Stimulated activated CD8-positive, alpha-beta memory T cell treated with anti-CD3 and anti-CD28 coated beads, Interleukin-4, amount 100 ng/mL, for 4 hours (primary cell): ENCODE measurements around the gene CSAD.

Source experiments
- DNase-seq, 2 donors: peaks; one replicate each; pipeline ENCODE4 v3.0.0-alpha.2; 2020; ENCODE audit warnings: low read depth in 2 of 2, low spot score in 1 of 2

Gene CSAD

DNA sequence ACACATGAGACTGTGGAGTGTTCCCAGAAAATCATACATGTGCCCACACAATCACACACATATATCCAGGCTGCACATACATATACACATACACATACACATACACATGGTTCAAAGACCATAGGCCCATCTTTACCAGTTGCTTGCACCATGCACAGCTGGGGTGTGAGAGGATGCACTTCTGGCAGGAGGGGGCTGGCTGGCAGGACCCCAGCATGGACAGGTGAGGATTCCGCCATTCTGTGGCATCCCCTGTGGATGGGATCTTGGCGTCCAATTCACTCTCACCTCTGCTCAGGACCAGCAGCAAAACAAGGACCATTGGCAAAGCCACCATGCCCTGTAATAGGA lies 19.4 kb upstream of the CSAD start:
- DNase-seq = no peak

DNA sequence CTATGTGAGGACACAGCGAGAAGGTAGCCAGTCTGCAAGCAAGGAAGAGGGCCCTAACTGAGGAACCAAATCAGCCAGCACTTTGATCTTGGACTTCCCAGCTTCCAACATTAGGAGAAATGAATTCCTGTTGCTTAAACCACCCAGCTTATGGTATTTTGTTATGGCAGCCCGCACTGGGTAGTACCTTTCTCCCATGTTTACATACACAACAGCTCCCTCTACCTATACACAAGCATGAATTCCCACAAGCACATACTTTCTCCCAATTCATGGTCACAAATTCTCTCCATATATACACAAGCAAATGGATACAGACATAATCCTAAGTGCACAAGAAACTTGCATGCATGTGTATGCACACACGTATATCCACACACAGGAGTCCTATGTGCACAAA lies 19.0 kb upstream of the CSAD start:
- DNase-seq = no peak

DNA sequence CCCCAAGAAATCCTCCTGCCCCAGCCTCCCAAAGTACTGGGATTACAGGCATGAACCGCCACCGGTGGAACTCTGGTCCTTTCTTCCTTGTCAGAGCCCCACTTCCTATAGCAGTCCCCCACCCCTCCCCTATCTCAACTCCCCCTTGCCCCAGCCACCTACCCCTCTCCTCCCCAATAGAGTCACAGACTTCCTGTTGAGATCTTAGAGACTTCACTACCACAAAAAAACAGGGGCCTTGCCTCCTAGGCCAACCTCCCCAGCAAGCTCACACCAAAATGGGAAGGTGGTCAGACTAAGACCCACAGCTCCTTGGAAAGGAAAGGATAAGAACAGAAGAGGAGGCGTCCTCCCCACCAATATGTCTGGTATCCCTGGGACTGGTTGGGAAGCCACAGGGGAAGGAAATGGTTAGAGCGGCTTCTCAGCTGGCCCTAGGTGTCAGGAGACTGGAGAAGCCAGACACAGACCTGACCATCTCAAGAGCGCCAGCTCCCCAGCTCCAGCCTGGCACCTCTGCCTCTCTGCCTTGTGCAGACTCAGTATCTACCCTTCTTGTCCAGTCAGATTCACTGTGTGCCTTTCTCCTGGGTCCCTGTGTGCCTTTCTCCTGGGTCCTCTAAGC lies 17.9 kb upstream of the CSAD start:
- DNase-seq = no peak

DNA sequence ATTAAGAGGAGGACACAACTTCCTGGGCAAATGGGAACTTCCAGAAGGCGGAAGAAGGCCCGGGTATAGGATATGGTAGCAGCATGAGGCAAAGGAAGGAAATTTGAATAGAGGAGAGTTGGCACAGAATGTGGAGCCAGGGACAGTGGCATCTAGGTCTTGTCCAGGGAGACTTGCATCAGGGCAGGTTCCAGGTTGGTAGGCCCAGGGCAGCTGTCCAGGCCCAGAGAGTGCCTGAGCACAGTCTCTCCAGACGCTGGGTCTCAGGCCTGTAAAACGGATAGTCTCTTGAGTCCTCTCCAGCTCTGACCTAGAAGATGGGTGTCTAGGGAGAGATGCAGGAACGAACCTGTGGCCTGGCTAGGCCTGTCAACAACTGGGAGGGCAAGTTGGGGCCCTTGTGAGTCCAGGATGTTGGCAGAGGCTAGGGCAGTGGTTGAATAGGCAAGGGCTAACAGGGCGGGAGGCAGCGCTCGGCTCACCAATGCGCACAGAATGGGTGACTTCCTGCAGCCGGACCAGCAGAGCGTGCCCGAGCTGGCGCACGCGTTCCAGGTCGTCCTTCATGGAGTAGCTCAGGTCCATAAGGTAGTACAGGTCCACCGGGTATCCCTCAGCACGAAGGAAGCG lies 16.4 kb upstream of the CSAD start:
- DNase-seq = no peak

DNA sequence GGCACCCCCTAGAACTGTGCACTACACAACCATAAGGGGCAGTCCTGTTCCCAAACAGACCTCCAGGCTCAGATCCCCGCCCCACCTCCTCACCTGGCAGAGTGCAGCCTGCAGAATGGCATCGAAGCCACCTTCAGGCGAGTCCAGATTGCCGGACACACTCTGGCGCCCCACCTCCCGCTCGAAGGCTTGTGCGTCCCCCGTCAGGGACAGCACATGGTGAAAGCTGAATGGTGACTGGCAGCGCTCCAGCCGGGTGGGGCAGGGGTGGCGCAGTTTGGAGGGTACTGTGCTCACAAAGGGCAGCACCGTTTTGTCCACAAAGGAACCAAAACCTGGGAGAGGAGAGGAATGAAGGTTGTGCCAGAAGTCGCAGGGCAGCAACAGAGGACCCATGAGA lies 15.8 kb upstream of the CSAD start:
- DNase-seq = no peak

DNA sequence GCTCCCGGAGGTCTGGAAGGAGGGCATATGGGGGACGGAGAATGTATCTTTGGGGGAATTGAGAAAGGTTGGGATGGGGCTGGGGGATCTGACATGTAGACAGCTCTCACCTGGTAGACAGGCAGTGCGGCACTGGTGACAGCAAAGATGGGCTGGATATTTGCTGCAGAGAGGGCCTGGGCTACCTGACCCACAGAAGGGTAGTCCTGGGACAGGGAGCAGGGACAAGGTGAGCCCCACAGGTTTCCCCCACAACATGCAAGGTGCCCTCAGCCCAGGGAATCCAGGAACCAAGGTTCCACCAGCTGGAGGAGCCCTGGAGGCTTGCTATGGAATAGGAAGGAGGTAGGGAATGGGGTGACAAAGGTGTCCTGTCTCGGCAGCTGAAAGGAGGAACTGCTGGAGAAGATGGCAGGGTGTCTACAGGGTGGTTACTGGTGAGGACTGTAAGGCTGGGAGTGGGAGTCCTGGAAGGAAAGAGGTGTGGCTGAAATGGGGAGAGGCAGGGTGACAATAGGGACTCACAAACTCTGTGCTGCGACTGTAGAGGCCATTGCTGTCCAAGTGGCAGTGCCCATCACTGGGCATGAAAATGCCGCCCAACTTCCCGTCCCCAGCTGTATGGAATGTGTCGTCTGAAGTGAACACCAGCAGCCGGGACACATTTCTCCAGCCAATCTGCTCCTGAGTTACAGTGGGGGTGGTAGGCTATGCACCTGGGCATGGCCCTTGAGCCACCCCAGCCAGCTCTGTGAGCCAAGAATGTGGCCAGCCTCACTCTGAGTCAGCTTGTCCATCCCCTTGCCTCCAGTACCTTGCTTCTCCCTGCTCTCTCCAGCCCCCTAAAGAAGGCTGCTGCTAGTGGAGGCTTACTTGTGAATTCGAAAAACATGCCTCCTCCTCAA lies 15.0 kb upstream of the CSAD start:
- no peak for DNase-seq

DNA sequence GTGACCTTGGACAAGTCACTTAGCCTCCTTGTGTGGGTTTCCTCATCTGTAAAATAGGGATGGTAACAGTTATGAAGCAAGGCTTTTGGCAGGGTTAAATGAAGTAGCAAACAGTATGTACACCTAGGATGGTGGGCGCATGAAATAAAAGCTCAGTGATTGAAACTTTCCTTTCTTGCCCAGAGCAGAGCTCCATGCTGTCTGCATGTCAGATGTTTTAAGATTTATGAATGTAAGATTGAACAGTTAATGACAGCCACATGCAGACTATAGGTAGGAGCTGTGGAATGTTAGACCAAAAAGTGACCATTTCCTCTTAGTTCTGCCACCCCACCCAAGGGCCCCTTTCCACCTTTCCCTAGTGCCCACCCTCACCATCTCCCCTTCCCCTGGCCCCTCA lies 14.2 kb upstream of the CSAD start:
- DNase-seq = no peak

DNA sequence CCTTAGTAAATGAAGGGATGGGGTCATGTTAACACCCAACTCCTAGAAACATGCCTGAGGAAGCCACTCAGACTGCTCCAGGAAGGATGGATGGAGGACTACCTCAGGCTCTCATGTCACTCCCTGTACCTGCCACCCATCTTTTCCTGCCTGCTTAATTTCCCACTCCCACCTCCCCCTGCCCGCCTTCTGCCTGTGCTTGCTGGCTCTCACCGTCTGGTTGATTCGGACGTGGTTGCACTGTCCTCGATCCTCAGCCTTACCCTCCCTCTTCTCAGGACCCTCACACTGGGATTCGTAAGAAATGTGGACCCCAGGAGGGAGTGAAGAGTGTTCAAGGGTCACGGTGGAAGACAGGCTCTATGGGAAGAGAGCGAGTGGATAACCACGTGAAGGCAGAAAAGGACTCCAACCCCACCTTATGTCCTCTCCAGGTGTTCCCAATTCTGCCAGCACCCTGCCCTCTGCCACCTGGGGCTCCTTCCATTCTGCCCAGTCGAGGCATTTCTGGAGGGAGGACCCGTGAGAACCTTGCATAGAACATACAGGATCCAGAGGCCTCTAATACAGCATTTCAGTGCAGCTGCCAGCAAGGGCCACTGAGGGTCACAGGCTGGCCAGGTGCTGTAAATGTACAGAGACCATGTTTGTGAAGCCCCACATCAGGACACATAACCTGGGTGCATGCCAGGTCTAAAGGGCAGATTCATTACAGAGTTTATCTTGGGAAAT lies 13.4 kb upstream of the CSAD start:
- no peak for DNase-seq

DNA sequence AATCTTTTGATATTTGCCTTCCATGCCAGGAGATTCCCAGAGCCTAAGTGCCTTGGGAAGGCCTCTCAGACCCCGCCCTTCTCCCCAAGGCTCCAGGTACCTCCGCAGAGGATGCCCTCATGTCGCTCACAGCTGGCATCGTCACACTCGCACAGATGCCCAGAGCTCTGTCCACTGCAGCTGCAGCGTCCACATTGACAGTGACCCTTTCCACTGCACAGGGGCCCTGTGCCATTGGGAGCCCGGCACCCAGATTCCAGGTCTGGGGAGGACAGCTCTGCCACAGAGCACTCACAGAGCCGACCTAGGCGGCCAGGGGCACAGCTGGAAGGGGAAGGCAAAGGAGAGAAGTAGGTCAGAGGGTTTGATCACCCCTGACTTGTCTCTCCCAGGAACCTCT lies 12.3 kb upstream of the CSAD start:
- no peak for DNase-seq

DNA sequence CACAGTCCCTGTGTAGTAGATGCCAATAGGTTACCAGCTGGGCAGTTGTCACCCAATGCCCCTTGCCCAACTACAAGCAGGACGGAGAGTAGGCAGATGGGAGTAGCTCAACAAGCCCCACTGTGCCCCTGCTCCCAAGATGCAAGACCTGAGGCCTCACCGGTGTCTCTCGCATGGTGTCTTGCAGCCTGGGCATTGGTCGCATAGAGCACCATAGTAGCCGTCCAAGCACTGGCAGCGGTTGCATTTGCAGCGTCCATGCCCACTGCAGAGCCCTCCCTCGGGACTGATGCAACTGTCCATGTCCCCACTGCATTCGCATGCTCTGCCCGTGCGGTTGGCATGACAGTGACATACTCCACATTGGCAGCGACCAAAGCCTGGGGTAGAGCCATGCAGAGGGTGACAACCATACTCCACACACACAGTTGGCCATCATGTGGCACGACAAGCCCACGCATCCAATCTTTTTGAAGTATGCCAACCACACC lies 11.9 kb upstream of the CSAD start:
- no peak for DNase-seq

DNA sequence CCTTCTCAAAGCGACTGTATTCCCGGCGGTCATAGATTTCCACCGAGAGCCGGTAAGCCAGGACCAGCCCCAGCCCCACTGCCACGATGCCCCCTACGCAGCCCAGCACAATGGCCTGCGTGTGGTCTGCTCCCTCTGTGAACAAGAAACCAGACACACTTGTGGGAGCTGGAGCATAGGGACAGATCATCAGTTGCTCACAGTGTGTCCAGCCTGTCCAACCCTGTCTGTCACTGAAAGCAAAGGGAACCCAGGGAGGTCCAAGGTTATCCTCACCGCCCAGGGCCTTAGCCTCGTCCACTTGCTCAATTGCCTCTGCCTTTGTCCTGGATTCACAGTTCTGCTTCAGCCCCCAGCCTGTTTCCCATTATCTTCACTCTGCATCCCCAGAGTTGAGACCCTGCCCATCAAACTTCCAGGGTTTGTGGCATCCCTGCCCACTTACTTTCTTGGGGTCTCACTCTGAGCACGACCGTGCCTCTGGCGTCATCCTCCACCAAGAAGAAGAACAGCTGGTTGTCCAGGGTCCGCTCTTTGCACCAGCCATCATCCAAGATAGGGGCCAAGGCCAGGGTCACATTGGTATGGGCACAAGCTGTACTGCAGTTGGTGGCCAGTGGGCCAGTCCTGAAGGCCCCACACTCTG lies 11.3 kb upstream of the CSAD start:
- DNase-seq = no peak

DNA sequence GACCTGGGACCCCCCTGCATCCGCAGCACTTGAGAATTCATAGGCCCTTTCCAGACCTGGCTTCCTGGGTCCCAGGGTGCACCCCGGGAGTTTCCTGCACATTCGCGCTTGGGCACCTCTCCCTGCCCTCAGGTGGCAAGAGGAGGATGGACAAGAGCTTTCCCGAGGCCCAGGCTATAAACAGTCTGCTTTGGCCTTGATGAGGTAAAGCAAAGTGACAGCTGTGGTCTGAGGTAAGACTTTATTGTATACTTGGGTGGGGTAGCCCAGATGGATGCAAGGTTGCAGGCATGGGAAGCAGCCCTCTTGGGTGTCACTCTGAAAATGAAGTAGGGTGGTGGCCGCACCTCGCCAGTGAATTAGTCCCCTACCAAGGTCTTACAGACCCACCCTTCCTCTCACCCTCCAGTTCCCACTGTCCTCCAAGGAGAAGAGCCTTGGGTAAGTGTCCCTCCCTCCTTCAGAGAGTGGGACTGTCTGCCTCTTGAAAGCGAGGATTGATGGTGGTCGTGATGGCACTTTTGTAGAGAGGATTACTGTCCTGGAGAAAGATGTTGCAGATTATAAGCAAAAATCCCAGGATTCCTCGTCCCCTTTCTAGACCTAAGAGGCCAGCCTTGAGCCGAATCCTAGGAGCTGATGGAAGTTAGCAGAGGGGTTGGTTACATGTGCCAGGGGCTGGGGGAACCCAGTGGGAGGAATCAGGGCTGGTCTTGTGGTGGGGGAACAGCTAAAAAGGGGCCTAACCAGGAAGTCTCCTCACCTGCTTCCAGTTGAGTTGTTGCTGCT lies 10.6 kb upstream of the CSAD start:
- DNase-seq = no peak

DNA sequence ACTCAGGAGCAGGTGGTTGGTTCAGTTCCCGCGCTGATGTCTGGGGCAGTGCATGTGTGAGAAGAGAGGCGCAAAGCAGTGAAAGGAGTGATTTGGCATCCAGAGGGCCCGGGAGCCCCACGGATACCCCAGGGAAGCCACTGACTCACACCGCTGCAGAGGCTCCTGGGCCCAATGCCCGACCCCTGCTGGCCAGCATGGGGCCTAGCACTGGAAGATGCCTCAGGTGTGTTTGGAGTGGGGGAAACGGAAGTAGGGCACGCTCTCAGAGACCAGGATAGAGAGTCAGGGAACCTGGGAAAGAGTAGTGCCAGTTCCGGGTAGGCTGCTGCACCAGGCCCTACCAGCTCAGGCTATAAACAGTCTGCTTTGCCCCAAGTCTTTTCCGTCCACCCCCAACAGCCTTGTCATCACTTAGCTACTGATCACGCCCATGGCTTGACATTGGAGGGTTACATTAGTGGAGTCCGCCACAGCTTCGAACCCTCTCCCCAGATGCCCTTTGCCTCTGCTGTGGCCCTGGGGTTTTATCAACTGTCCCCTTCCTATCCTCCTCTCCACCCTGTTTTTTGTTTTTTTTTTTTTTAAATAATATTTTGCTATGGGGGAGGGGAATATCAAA lies 9.5 kb upstream of the CSAD start:
- no peak for DNase-seq

DNA sequence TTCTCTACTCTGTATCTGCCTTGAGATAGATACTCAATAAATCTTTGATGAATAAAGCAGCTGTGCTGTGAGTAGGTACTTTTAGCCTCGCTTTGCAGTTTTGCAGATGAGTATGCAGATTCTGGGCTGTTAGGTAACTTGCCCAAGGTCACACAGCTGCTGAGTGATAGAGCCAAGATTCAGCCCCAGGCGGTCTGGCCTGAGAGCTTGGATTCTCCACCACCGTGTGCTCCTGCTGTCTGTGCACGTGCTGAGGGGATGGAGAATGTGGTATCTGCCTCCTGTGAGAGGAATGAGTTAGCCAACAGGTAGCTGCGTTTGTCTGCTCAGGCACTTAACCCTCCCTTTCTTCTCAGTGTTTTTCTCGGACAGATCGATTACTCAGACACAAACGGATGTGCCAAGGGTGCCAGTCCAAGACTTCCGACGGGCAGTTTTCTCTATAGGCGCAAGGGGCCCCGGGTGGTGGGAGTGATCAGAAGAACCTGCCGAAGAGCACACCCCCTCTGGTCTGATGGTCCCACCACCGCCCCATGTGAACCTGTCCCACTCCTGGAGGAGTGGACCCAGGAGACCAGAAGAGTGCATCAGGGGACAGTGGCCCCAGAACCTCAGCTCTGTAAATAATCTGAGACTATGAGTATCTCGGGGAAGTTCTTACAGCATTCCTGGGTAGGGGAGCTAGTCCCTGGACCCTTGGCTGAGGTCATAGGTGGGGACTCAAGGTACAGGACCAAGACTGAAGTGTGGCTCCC lies 6.6 kb upstream of the CSAD start:
- DNase-seq = no peak

DNA sequence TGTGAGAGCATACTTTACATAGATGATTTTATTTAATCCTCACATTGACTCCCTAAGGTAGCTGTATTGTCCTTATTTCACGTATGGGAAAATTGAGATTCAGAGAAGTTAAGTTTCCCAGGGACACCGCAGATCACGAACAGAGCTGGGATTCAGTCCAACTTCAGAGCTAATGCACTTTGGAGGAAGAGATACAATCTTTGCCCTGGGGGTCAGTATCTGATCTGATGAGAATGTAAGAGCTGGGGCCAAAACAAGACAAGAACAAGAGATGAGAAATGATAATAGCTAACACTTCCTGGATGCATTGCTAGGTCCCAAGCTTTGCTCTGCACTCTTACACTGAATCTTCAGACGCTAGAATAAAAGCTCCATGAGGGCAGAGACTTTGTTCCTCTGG lies 6.0 kb upstream of the CSAD start:
- DNase-seq = no peak

DNA sequence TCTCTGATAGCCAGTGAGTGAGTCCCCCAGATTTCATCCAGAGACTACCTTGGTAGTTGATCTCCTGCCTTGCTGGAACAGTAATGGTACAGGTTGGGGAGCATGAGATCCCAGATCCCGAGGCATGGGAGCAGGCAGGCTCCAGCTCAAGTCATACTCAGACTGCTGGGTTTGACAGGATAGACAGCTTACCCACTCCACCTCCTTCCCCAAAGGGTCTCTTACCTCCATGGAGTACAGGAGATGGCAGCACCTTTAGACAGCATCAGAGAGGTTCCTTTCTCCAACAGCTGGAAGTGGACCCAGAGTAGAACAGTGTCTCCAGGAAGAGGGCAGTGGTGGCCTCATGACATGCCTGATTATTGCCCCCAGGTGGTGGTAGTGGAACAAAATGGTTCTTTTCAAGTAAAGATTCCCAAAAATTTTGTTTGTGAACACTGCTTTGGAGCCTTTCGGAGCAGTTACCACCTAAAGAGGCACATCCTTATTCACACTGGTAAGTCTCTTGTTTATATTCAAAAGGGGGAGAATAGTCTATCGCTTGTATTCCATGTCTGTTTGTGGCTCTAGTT lies 4.9 kb upstream of the CSAD start:
- no peak for DNase-seq

DNA sequence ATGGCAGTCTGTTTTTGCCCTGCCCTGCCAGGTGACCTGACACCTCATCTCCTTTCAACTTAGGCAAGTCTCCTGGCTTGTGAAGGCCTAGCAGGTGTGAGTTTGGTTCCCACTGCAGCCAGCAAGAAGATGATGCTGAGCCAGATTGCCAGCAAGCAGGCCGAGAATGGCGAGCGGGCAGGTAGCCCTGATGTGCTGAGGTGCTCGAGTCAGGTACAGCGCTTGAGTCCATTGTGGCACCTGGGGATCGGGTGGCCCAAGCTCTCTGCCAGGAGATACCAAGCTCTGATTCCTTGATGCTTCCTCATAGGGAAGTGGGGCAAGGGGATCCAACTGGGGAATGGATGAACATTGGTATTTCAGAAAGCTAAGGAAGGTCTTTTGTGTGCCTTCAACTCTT lies 4.1 kb upstream of the CSAD start:
- DNase-seq = no peak

DNA sequence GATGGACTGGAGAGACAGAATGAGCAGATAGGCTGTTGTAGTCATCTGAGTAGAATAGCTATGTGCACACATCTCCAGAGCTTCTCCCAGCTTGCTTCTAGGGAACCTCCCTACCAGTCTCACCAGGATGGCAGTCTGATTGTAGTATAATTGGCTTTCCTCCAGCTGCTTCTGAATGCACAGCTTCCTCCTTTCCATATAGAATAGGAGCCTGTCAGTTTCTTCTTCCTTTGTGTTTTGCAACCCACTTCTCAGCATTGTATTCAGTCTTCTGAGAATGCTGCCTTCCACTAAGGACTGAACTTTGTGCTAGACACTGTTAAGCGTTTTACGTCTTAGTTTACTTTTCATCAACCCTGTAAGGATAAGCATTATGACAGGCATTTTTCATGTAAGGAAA lies 2.2 kb upstream of the CSAD start:
- no peak for DNase-seq

DNA sequence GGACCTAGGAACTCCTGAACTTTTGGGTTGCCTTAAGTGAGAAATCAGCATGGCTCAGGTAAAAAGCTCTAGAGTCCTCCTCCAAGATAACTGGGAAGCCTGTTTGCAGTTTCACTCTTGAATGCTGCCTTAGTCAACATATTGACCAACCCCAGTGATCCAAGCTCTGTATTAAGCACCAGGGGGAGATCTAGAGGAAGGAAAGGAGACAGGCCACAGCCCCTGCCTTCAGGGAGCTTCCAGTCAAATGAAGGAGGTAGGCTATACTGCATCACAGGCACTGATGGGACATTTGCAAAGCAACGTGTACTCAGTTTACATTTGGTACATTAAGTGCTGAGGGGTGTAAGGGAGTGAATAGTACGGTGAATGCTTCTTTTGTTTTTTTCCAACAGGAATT lies 1.2 kb upstream of the CSAD start:
- DNase-seq = no peak
